Lower leg skin (tissue), 4 donors: Measurements from ENCODE around the gene RBM48. TPM values are rescaled to one million over a fixed set of nuclear protein-coding genes. Genes with fewer than 3 reads are reported as not detected.

ENCODE experiments used
- DNase-seq, 2 donors: peaks; one replicate each; pipeline ENCODE4 v3.0.0-alpha.2; 2019; ENCODE audit warnings: low spot score in 2 of 2
- H3K4me3 ChIP-seq: fragments of 200-600 bp; sonication (generic); 2 replicates; pipeline ENCODE4 v1.5.1; 2017; ENCODE audit warnings: mild to moderate bottlenecking, low read depth; ENCODE audit not compliant: poor library complexity, severe bottlenecking
- POLR2A ChIP-seq, 2 donors: fragments of 450-650 bp; IDR thresholded peaks; one replicate each; pipeline ENCODE4 v1.6.1; 2016 to 2017; ENCODE audit warnings: antibody characterized with exemption in 2 of 2, mild to moderate bottlenecking in 1 of 2, moderate library complexity in 1 of 2
- WGBS, 2 donors: methylation state at CpG; one replicate each; pipeline ENCODE4 v1.1.5; 2018; 5-methylcytosine and 5-hydroxymethylcytosine counted together
- intact Hi-C: fragments of 100-400 bp; cut with DNase I; formaldehyde crosslinking; loops from one replicate; pipeline ENCODE4 v1.15.0; 2023; ENCODE audit warnings: low total_unique reads
- total RNA-seq, 4 donors: library from RNA; depleted of rRNA; stranded (reverse); fragments of >200 nt; gene quantifications; one replicate each; pipeline ENCODE4 v1.1.0, GENCODE V29; 2016
- TF ChIP-seq, protein P1 (sequence below), 3 donors: fragments of 450-650 bp; IDR thresholded peaks; one replicate each; pipeline ENCODE4 v1.5.1; 2016; ENCODE audit warnings: antibody characterized with exemption in 3 of 3, mild to moderate bottlenecking in 3 of 3, moderate library complexity in 2 of 3

The RBM48 gene
- total RNA-seq, 4 donors from 2014 or later, result 7.5 to 16.4 (median 12.4) TPM

DNA sequence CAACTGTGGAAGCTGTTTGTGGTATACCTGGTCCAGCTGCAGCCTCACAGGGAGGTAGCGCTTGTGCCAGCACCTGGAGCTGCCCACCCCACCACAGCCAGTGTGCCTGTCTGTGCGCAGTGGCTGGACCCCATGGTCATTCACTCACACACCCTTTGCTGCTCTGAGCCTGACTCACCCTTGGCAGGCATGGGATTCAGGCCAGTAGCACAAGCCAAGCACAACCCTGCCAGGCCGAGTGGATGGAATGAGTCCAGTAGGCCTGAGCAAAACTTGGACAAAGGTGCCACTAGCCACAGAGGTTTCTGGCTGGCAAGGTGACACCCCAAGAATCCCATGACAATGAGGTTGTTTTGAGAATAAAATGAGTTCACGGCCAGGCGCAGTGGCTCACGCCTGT is 19.0 kb downstream of the RBM48 start:
- 92 to 95% methylated on average over 6 of the region's 6 CpGs for WGBS, 2 donors
- H3K4me3 ChIP-seq, result no peak overlapping the region
- no peak for TF ChIP-seq POLR2A (IDR thresholded peaks at IDR 0.05)
- TF ChIP-seq, protein P1, sequence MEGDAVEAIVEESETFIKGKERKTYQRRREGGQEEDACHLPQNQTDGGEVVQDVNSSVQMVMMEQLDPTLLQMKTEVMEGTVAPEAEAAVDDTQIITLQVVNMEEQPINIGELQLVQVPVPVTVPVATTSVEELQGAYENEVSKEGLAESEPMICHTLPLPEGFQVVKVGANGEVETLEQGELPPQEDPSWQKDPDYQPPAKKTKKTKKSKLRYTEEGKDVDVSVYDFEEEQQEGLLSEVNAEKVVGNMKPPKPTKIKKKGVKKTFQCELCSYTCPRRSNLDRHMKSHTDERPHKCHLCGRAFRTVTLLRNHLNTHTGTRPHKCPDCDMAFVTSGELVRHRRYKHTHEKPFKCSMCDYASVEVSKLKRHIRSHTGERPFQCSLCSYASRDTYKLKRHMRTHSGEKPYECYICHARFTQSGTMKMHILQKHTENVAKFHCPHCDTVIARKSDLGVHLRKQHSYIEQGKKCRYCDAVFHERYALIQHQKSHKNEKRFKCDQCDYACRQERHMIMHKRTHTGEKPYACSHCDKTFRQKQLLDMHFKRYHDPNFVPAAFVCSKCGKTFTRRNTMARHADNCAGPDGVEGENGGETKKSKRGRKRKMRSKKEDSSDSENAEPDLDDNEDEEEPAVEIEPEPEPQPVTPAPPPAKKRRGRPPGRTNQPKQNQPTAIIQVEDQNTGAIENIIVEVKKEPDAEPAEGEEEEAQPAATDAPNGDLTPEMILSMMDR (IDR thresholded peaks at IDR 0.05), result no peak
- DNase-seq, result no peak
- intact Hi-C loops, result no loop called here

DNA sequence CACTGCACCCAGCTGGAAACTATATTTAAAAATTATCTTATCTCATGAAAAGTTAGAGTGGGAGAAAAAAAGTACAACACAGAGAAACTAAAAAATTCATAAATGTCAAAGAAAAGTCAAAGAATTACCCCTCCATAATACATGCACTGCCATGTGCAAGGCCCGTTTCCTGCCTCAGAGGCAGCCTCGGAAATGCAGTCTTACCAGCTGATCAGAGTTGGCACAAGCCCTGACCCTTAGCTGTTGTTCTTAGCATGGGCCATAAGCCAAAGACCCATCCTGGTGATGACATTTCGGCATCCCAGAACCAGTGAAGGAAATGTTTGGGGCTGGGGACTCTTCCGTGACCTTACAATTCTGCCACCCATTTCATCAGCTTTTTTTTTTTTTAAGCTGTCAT is 21.6 kb downstream of the RBM48 start:
- intact Hi-C loops, result no loop called here
- TF ChIP-seq POLR2A (IDR thresholded peaks at IDR 0.05), result no peak
- TF ChIP-seq, protein P1 (IDR thresholded peaks at IDR 0.05), result no peak
- WGBS, 2 donors, result 47 to 68% methylated on average over 4 of the region's 4 CpGs
- no peak for DNase-seq
- no peak overlapping the region for H3K4me3 ChIP-seq

DNA sequence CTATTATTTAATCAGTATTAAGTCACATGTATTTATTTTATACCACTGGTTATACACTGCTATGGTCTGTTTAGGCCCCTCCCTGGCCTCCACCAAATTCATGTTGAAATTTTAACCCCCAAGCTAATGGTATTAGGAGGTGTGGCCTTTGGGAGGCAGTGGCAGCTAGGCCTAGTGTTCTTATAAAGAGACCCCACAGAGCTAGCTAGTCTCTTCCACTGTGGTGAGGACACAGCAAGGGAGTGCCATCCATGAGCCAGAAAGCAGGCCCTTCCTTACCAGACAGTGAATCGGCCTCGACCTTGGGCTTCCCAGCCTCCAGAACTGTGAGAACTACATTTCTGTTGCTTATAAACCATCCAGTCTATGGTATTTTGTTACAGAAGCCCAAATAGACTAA is 28.7 kb downstream of the RBM48 start:
- TF ChIP-seq, protein P1 (IDR thresholded peaks at IDR 0.05), result no peak
- TF ChIP-seq POLR2A (IDR thresholded peaks at IDR 0.05), result no peak
- intact Hi-C loops, result no loop called here
- no peak overlapping the region for H3K4me3 ChIP-seq
- DNase-seq, result no peak
- 85 to 87% methylated on average over 2 of the region's 2 CpGs for WGBS, 2 donors

DNA sequence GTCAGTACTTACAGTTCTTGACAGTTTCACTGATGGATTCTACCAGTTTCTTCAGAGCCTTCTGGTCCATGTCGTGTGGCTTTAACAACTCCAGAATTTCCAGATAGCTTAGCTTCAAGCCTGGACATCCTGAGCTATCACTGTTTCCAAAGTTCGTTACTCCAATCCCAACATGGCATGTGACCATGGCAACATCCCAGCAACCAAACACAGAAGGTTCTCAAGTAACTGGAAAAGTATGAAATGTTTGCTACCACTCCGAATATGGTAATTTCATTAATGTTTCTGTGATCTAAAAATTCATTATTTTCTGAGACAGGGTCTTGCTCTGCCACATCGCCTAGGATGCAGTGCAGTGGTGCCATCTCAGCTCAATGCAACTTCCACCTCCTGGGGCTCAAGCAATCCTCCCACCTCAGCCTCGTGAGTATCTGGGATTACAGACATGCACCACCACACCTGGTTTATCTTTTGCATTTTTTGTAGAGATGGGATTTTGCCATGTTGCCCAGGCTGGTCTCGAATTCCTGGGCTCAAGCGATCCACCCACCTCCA is 29.3 kb downstream of the RBM48 start:
- no peak for TF ChIP-seq POLR2A (IDR thresholded peaks at IDR 0.05)
- TF ChIP-seq, protein P1 (IDR thresholded peaks at IDR 0.05), result no peak
- H3K4me3 ChIP-seq, result no peak overlapping the region
- DNase-seq, result no peak
- 82 to 86% methylated on average over 7 of the region's 7 CpGs for WGBS, 2 donors
- intact Hi-C loops, result no loop called here

DNA sequence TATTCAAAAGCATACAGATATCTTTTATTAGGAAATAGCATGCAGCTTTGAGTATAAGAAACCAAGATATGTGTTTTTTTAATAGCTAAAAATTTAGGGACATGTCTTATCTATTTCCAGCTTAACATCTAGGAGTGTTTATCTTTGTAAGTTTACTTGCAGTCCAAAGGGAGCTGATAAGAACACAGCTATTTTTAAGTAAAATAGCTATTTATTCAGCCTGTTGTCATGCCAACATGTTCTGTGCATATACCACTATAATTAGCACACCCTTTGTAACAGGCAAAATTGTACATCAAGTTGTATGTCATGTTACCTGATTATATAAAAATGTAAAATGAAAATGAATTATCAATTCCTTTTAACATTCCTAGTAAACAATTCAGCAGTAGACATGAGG is 32.0 kb downstream of the RBM48 start:
- DNase-seq, result no peak
- TF ChIP-seq, protein P1 (IDR thresholded peaks at IDR 0.05), result no peak
- TF ChIP-seq POLR2A (IDR thresholded peaks at IDR 0.05), result no peak
- intact Hi-C loops, result no loop called here
- H3K4me3 ChIP-seq, result no peak overlapping the region

DNA sequence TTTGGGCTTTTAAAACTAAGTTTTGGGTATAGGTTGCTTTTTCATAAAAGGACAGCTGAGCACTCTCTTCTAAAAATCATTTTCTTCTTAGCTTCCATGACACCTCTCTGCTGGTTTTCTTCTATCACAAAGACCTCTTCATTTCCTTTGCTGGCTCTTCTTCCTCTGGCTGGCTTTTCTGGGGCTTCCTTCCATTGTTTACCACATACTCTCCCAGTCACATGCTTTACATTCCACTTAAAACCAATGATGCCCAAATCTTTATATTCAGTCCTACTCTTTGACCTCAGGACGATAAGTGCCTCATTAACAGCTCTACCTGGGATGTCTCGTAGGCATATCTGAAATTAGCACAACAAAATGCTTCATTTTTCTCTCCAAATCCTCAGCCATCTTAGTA is 34.8 kb downstream of the RBM48 start:
- no peak for TF ChIP-seq POLR2A (IDR thresholded peaks at IDR 0.05)
- TF ChIP-seq, protein P1 (IDR thresholded peaks at IDR 0.05), result no peak
- 84 to 91% methylated on average over 2 of the region's 2 CpGs for WGBS, 2 donors
- no peak overlapping the region for H3K4me3 ChIP-seq
- intact Hi-C loops, result no loop called here
- no peak for DNase-seq
